ENCODE data around the gene PPM1H.
"Not testable (repeated sequence)": the region's sequence is repeated elsewhere in the genome, so short reads cannot be mapped to it uniquely, and the experiment has no call there.

Gene PPM1H

GRCh38 chr12:62732861-62733427 lies 202.0 kb downstream of the PPM1H start (continued):
- no peak for TF ChIP-seq GFI1B (tag by site-specific recombination; IDR thresholded peaks at IDR 0.05)

- CTCF ChIA-PET = interaction anchor here (0.6 kb wide), 1 partner anchor 29 kb away, joined by 3 read pairs; no protein-coding TSS in a partner anchor
- no peak overlapping the region for H3K27ac ChIP-seq (ENCODE audit: extremely low read depth, low read depth, low read length)
- peaks cover 4 to 9% of the 10 kb centered on the region in 2 experiments; a peak in 2 of 3 replicates for H3K36me3 ChIP-seq (ENCODE audit: control insufficient read depth in 2 of 2, insufficient read depth in 1 of 2, low read length in 2 of 2)
- TF ChIP-seq, protein P1, sequence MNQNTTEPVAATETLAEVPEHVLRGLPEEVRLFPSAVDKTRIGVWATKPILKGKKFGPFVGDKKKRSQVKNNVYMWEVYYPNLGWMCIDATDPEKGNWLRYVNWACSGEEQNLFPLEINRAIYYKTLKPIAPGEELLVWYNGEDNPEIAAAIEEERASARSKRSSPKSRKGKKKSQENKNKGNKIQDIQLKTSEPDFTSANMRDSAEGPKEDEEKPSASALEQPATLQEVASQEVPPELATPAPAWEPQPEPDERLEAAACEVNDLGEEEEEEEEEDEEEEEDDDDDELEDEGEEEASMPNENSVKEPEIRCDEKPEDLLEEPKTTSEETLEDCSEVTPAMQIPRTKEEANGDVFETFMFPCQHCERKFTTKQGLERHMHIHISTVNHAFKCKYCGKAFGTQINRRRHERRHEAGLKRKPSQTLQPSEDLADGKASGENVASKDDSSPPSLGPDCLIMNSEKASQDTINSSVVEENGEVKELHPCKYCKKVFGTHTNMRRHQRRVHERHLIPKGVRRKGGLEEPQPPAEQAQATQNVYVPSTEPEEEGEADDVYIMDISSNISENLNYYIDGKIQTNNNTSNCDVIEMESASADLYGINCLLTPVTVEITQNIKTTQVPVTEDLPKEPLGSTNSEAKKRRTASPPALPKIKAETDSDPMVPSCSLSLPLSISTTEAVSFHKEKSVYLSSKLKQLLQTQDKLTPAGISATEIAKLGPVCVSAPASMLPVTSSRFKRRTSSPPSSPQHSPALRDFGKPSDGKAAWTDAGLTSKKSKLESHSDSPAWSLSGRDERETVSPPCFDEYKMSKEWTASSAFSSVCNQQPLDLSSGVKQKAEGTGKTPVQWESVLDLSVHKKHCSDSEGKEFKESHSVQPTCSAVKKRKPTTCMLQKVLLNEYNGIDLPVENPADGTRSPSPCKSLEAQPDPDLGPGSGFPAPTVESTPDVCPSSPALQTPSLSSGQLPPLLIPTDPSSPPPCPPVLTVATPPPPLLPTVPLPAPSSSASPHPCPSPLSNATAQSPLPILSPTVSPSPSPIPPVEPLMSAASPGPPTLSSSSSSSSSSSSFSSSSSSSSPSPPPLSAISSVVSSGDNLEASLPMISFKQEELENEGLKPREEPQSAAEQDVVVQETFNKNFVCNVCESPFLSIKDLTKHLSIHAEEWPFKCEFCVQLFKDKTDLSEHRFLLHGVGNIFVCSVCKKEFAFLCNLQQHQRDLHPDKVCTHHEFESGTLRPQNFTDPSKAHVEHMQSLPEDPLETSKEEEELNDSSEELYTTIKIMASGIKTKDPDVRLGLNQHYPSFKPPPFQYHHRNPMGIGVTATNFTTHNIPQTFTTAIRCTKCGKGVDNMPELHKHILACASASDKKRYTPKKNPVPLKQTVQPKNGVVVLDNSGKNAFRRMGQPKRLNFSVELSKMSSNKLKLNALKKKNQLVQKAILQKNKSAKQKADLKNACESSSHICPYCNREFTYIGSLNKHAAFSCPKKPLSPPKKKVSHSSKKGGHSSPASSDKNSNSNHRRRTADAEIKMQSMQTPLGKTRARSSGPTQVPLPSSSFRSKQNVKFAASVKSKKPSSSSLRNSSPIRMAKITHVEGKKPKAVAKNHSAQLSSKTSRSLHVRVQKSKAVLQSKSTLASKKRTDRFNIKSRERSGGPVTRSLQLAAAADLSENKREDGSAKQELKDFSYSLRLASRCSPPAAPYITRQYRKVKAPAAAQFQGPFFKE (tag by site-specific recombination; IDR thresholded peaks at IDR 0.05; ENCODE audit: borderline replicate concordance) = no peak
- no peak for TF ChIP-seq ZNF16 (tag by site-specific recombination; IDR thresholded peaks at IDR 0.05; ENCODE audit: low read depth)
- TF ChIP-seq, protein P2, sequence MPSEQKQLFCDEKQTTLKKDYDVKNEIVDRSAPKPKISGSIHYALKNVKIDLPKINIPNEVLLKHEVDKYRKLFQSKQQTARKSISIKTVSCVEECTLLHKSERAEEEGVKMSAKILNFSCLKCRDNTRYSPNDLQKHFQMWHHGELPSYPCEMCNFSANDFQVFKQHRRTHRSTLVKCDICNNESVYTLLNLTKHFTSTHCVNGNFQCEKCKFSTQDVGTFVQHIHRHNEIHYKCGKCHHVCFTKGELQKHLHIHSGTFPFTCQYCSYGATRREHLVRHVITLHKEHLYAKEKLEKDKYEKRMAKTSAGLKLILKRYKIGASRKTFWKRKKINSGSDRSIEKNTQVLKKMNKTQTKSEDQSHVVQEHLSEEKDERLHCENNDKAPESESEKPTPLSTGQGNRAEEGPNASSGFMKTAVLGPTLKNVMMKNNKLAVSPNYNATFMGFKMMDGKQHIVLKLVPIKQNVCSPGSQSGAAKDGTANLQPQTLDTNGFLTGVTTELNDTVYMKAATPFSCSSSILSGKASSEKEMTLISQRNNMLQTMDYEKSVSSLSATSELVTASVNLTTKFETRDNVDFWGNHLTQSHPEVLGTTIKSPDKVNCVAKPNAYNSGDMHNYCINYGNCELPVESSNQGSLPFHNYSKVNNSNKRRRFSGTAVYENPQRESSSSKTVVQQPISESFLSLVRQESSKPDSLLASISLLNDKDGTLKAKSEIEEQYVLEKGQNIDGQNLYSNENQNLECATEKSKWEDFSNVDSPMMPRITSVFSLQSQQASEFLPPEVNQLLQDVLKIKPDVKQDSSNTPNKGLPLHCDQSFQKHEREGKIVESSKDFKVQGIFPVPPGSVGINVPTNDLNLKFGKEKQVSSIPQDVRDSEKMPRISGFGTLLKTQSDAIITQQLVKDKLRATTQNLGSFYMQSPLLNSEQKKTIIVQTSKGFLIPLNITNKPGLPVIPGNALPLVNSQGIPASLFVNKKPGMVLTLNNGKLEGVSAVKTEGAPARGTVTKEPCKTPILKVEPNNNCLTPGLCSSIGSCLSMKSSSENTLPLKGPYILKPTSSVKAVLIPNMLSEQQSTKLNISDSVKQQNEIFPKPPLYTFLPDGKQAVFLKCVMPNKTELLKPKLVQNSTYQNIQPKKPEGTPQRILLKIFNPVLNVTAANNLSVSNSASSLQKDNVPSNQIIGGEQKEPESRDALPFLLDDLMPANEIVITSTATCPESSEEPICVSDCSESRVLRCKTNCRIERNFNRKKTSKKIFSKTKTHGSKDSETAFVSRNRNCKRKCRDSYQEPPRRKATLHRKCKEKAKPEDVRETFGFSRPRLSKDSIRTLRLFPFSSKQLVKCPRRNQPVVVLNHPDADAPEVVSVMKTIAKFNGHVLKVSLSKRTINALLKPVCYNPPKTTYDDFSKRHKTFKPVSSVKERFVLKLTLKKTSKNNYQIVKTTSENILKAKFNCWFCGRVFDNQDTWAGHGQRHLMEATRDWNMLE (tag by site-specific recombination; conservative IDR thresholded peaks at IDR 0.05; ENCODE audit: low read depth) = no peak
- no peak for TF ChIP-seq ZNF19 (tag by site-specific recombination; IDR thresholded peaks at IDR 0.05; ENCODE audit: low read depth)
- no peak for TF ChIP-seq ZNF354C (tag by site-specific recombination; IDR thresholded peaks at IDR 0.05; ENCODE audit: borderline replicate concordance, low read depth)
- no peak for TF ChIP-seq SP2 (tag by site-specific recombination; IDR thresholded peaks at IDR 0.05)
- POLR2A ChIA-PET = no interaction called here
- no peaks in the 10 kb centered on the region for H3K9me3 ChIP-seq (ENCODE audit: control insufficient read depth, insufficient read depth, low read depth, low read length)
- H3K4me1 ChIP-seq (ENCODE audit: control insufficient read depth, insufficient read depth, low read length) = no peaks in the 10 kb centered on the region
- H3K4me3 ChIP-seq (ENCODE audit: low read depth, low read length) = no peak overlapping the region
Observed at GRCh38 chr12:62731055-62731820, 203.7 kb downstream of the PPM1H start.

- POLR2A ChIA-PET = no interaction called here
- H3K36me3 ChIP-seq (ENCODE audit: control insufficient read depth in 2 of 2, insufficient read depth in 1 of 2, low read length in 2 of 2) = peaks cover 3 to 4% of the 10 kb centered on the region in 2 experiments; a peak in 2 of 3 replicates
- no peak overlapping the region for H3K27ac ChIP-seq (ENCODE audit: extremely low read depth, low read depth, low read length)
- no peaks in the 10 kb centered on the region for H3K4me1 ChIP-seq (ENCODE audit: control insufficient read depth, insufficient read depth, low read length)
- H3K9me3 ChIP-seq (ENCODE audit: control insufficient read depth, insufficient read depth, low read depth, low read length) = no peaks in the 10 kb centered on the region
- TF ChIP-seq ZNF184 (tag by site-specific recombination; IDR thresholded peaks at IDR 0.05) = no peak
- TF ChIP-seq ZNF623 (tag by site-specific recombination; IDR thresholded peaks at IDR 0.05) = no peak
- TF ChIP-seq EGR2 (tag by site-specific recombination; IDR thresholded peaks at IDR 0.05; ENCODE audit: low read depth) = no peak
- no peak for TF ChIP-seq ZNF561 (tag by site-specific recombination; IDR thresholded peaks at IDR 0.05; ENCODE audit: borderline replicate concordance)
- no peak for TF ChIP-seq GFI1B (tag by site-specific recombination; IDR thresholded peaks at IDR 0.05)
- TF ChIP-seq ZNF558 (tag by site-specific recombination; IDR thresholded peaks at IDR 0.05) = no peak
- CTCF ChIA-PET = no interaction called here
- no peak overlapping the region for H3K4me3 ChIP-seq (ENCODE audit: low read depth, low read length)
Observed at GRCh38 chr12:62730649-62731048, 204.3 kb downstream of the PPM1H start.

DNA sequence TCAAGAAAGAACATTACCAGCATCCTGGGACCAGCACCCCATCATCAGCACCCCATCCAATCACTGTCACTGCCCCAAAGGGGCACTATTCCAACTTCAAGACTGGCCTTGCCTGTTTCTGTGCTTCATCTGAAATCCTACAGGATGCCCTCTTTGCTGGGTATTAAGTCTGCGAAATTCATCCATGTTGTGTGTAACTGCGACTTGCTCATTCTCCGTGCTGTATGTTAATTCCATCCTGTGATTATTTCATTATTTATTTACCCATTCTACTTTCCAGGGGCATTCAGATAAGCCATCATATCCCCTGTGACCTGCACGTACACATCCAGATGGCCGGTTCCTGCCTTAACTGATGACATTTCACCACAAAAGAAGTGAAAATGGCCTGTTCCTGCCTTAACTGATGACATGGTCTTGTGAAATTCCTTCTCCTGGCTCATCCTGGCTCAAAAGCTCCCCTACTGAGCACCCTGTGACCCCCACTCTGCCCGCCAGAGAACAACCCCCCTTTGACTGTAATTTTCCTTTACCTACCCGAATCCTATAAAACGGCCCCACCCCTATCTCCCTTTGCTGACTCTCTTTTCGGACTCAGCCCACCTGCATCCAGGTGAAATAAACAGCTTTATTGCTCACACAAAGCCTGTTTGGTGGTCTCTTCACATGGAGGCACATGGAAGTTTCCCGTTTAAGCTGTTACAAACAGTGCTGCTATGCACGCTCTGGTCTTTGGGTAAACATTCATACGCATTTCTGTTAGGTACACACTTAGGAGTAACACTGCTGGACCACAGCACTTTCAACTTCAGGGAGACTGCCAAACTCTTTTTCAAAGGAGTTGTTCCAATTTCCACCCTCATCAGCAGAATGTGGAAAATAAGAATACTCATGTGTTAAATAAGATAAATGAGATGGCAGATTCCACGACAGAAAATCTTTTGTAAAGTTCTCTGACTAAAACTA lies 205.1 kb downstream of the PPM1H start:
- H3K4me3 ChIP-seq (ENCODE audit: low read depth, low read length); POLR2A ChIA-PET; H3K36me3 ChIP-seq (ENCODE audit: control insufficient read depth in 2 of 2, insufficient read depth in 1 of 2, low read length in 2 of 2); H3K27ac ChIP-seq (ENCODE audit: extremely low read depth, low read depth, low read length); H3K9me3 ChIP-seq (ENCODE audit: control insufficient read depth, insufficient read depth, low read depth, low read length); H3K4me1 ChIP-seq (ENCODE audit: control insufficient read depth, insufficient read depth, low read length): not testable (repeated sequence)
- CTCF ChIA-PET = interaction anchor here (0.6 kb wide), 1 partner anchor 131 kb away, joined by 4 read pairs; no protein-coding TSS in a partner anchor
